GM21447 (cell line): ENCODE results near the gene ACSL6.
"Not testable (repeated sequence)": the region's sequence is repeated elsewhere in the genome, so short reads cannot be mapped to it uniquely, and the experiment has no call there.

Experiments
- ATAC-seq: cut with Tn5 transposase; IDR thresholded peaks from one replicate; pipeline ENCODE4 v1.9.1; 2021; ENCODE audit not compliant: unreplicated experiment

ACSL6 gene

GRCh38 chr5:131947445-131947844 lies 64.0 kb downstream of the ACSL6 start:
- no peak for ATAC-seq

GRCh38 chr5:131945551-131946168 lies 65.8 kb downstream of the ACSL6 start, which contains the start of gene MEIKIN:
MEIKIN (minus strand) TSS chr5:131945663; CDS start chr5:131945505, 158 bp downstream.
- no peak for ATAC-seq

GRCh38 chr5:131944702-131945550 lies 66.5 kb downstream of the ACSL6 start:
- ATAC-seq = no peak

- ATAC-seq = no peak
These were observed 67.5 kb downstream of the ACSL6 start for GRCh38 chr5:131943916-131944315.

- no peak for ATAC-seq
These were observed 69.4 kb downstream of the ACSL6 start for GRCh38 chr5:131942016-131942415.

GRCh38 chr5:131939690-131940345 lies 71.6 kb downstream of the ACSL6 start:
- ATAC-seq = no peak

- ATAC-seq = no peak
These were observed 79.2 kb downstream of the ACSL6 start for GRCh38 chr5:131932235-131932634.

GRCh38 chr5:131928957-131929356 lies 82.5 kb downstream of the ACSL6 start:
- no peak for ATAC-seq

- ATAC-seq = no peak
These were observed 85.3 kb downstream of the ACSL6 start for GRCh38 chr5:131926168-131926567.

- no peak for ATAC-seq
These were observed 95.0 kb downstream of the ACSL6 start for GRCh38 chr5:131916481-131916880.

GRCh38 chr5:131914472-131914871 lies 97.0 kb downstream of the ACSL6 start:
- no peak for ATAC-seq

GRCh38 chr5:131913603-131914002 lies 97.9 kb downstream of the ACSL6 start:
- no peak for ATAC-seq

GRCh38 chr5:131906668-131907067 lies 104.8 kb downstream of the ACSL6 start:
- ATAC-seq = no peak

- ATAC-seq = not testable (repeated sequence)
These were observed 109.2 kb downstream of the ACSL6 start for GRCh38 chr5:131902266-131902665.
